SH-SY5Y (cell line): ENCODE data around the gene LSM14A.

Experiments
- GATA2 ChIP-seq: IDR thresholded peaks from 2 replicates; pipeline ENCODE4 v1.6.1; 2011; ENCODE audit warnings: mild to moderate bottlenecking, low read depth, low read length
- GATA3 ChIP-seq: IDR thresholded peaks from 2 replicates; pipeline ENCODE4 v1.6.1; 2011; ENCODE audit warnings: low read depth, mild to moderate bottlenecking, low read length, moderate library complexity

GRCh38 chr19:34171877-34172660 lies at the start of gene LSM14A:
- TF ChIP-seq GATA2 (no peak), GATA3 (no peak)
